Tibial artery (tissue), 4 donors: ENCODE measurements around the gene ZFHX2.

Experiments
- DNase-seq, 2 donors: peaks; one replicate each; pipeline ENCODE4 v3.0.0-alpha.2; 2019
- H3K27ac ChIP-seq, 2 donors: fragments of 200-600 bp; sonication (generic) in 1 of 2; 1 replicate in 1 of 2; 2 replicates in 1 of 2; pipeline ENCODE4 v1.5.1; 2018 to 2019; ENCODE audit warnings: mild to moderate bottlenecking in 1 of 2
- H3K27me3 ChIP-seq, 2 donors: fragments of 200-600 bp; sonication (generic) in 1 of 2; one replicate each; pipeline versions ENCODE4 v1.5.1 to v1.6.0; 2016 to 2019
- H3K36me3 ChIP-seq, 3 donors: fragments of 200-600 bp; sonication (generic) in 2 of 3; one replicate each; pipeline ENCODE4 v1.5.1; 2016 to 2019; ENCODE audit warnings: mild to moderate bottlenecking in 2 of 3
- H3K4me1 ChIP-seq, 4 donors: fragments of 200-600 bp; sonication (generic) in 2 of 4; 1 replicate in 3 of 4; 2 replicates in 1 of 4; pipeline ENCODE4 v1.5.1; 2016 to 2019
- H3K4me3 ChIP-seq, 2 donors: fragments of 200-600 bp; sonication (generic) in 1 of 2; 1 replicate in 1 of 2; 2 replicates in 1 of 2; pipeline ENCODE4 v1.5.1; 2018 to 2019; ENCODE audit warnings: mild to moderate bottlenecking in 2 of 2
- H3K9me3 ChIP-seq, 3 donors: fragments of 200-600 bp; sonication (generic) in 1 of 3; one replicate each; pipeline ENCODE4 v1.5.1; 2016 to 2019
- intact Hi-C: fragments of 100-400 bp; cut with DNase I; formaldehyde crosslinking; loops from one replicate; pipeline ENCODE4 v1.15.0; 2023; ENCODE audit warnings: low total_unique reads
- TF ChIP-seq, protein P1 (sequence below), 2 experiments: fragments of 200-600 bp in 1 of 2; fragments of 450-650 bp in 1 of 2; IDR thresholded peaks; one replicate each; pipeline ENCODE4 v1.5.1; 2017 to 2019; ENCODE audit warnings: antibody characterized with exemption in 2 of 2, mild to moderate bottlenecking in 1 of 2, moderate library complexity in 1 of 2

ZFHX2 gene

DNA sequence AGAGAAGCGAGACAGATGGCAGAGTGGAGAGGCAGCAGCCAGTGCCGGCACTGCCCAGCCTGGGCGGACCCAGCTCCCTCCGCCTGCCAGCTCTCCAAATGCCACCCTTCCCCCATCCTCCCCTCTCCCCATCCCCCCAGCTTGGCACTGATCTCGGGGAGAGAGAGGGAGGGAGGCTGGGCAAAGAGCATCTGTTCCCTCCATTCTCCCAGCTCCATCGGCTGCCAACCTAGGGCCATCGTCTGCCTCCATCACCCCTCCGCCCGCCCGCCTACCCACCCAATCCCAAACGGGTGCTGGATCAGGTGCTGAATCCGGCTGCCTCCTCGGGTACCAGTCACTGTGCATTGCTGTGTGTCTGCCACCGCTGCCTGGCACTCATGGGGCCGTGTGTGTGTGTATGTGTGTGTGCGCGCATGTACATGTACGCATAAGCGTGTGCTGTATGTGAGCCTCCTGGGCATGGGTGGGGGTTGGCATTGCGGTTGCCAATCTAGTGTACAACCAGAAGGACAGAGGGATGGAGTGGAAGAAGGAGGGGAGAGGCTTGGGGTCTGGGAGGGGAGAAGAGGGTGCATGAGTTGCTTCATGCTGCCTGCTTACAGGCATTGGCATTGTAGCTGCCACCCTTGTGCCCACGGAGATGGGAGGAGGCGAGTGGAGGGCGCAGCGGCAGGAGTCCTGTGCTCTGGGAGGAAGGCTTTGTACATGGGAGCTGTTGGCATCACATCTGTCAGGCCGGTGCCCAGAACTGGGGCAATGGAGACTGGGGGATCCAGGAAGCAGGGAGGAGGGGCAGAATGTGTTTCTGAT is 38.4 kb downstream of the ZFHX2 start:
- Histone ChIP-seq H3K9me3 (no peaks in the 10 kb centered on the region), H3K4me1 (no peaks in the 10 kb centered on the region), H3K27ac (no peak overlapping the region), H3K36me3 (no peaks in the 10 kb centered on the region), H3K27me3 (no peaks in the 10 kb centered on the region), H3K4me3 (no peak overlapping the region)
- TF ChIP-seq, protein P1, sequence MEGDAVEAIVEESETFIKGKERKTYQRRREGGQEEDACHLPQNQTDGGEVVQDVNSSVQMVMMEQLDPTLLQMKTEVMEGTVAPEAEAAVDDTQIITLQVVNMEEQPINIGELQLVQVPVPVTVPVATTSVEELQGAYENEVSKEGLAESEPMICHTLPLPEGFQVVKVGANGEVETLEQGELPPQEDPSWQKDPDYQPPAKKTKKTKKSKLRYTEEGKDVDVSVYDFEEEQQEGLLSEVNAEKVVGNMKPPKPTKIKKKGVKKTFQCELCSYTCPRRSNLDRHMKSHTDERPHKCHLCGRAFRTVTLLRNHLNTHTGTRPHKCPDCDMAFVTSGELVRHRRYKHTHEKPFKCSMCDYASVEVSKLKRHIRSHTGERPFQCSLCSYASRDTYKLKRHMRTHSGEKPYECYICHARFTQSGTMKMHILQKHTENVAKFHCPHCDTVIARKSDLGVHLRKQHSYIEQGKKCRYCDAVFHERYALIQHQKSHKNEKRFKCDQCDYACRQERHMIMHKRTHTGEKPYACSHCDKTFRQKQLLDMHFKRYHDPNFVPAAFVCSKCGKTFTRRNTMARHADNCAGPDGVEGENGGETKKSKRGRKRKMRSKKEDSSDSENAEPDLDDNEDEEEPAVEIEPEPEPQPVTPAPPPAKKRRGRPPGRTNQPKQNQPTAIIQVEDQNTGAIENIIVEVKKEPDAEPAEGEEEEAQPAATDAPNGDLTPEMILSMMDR (IDR thresholded peaks at IDR 0.05) = no peak
- intact Hi-C loops = no loop called here
- no peak for DNase-seq

DNA sequence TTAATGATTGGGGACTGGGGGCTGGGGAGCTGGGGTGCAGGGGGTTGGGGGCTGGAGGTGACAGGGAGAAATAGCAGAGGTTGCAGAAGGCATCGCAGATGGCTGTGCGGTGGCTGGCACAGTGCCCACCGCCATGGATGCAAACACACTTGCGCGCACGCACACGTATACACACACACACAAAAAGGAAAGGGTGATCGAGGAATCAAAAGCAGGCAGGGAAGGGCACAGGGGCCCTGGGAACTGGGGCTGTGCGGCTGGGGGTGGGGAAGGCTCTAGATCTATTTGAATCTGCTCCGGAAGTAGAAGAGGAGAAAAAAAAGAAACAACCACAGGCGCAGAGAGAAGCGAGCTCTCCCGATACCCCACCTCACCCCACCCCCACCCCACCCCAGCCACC is 39.4 kb downstream of the ZFHX2 start:
- no peaks in the 10 kb centered on the region for H3K4me1 ChIP-seq

DNA sequence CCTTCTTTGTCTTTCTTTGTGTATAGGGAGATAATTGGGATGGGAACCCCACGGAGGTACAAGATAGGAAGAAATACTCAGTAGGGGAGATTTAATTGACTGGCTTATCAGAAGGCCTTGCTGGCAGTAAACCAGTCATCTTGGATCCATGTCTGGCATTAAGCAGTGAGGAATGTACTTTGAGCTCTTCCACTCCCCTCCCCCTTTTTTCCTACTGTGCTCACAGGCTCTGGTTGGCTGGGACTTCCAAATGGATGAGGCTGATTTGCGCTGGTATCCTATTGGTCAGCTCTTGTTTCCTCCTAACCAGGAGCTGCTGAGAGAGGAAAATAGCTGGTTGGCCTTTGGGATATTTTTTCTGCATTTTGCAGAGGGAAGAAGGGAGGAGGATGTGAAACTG is 57.3 kb downstream of the ZFHX2 start:
- H3K27ac ChIP-seq = no peak overlapping the region
- H3K27me3 ChIP-seq = no peaks in the 10 kb centered on the region
- H3K4me1 ChIP-seq = no peaks in the 10 kb centered on the region
- H3K36me3 ChIP-seq = peaks cover 0 to 11% (median 0%) of the 10 kb centered on the region in 3 donors
- no peak for DNase-seq
- intact Hi-C loops = no loop called here
- H3K9me3 ChIP-seq = no peaks in the 10 kb centered on the region
- no peak overlapping the region for H3K4me3 ChIP-seq
- TF ChIP-seq, protein P1 (IDR thresholded peaks at IDR 0.05) = no peak

More for the DNA sequence above, 39.4 kb downstream of the ZFHX2 start:
- DNase-seq = no peak
- H3K36me3 ChIP-seq = no peaks in the 10 kb centered on the region
- H3K27ac ChIP-seq = no peak overlapping the region
- TF ChIP-seq, protein P1 (IDR thresholded peaks at IDR 0.05) = no peak
- no peak overlapping the region for H3K4me3 ChIP-seq
- no peaks in the 10 kb centered on the region for H3K9me3 ChIP-seq
- no peaks in the 10 kb centered on the region for H3K27me3 ChIP-seq
- intact Hi-C loops = no loop called here

DNA sequence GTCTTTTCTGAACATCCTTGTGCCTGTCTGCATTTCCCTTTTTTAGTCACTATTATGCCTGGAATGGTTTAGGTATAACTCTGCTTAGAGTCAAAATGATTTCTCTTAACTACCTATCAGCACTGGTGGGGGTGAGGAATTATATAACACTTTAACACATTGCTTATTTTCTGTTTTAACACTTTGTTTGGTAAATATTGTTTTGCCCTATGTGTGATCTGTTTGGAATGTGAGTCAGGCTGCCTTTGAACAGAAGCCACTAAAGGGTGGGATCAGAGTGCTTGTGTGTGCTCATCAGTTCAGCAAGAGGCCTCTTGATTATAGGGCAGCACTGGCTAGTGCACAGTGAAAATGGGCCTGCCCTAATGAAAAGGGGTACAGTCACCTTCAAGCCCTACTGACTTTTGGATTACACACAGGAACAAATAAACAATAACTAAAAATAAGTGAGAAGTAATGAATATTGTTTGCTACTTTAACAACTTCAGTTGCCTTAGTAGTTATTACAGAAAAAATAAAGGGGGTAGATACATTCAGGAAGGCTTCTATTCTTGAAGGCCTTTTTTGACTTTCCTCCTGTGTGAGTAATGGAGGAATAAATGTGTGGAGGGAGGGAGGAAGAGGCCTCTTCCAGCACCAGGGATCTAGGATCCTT is 58.8 kb downstream of the ZFHX2 start:
- H3K4me1 ChIP-seq = no peaks in the 10 kb centered on the region
- TF ChIP-seq, protein P1 (IDR thresholded peaks at IDR 0.05) = no peak
- no peak for DNase-seq
- H3K9me3 ChIP-seq = no peaks in the 10 kb centered on the region
- intact Hi-C loops = no loop called here
- no peak overlapping the region for H3K4me3 ChIP-seq
- peaks cover 0 to 25% (median 0%) of the 10 kb centered on the region in 3 donors for H3K36me3 ChIP-seq
- no peaks in the 10 kb centered on the region for H3K27me3 ChIP-seq
- no peak overlapping the region for H3K27ac ChIP-seq

DNA sequence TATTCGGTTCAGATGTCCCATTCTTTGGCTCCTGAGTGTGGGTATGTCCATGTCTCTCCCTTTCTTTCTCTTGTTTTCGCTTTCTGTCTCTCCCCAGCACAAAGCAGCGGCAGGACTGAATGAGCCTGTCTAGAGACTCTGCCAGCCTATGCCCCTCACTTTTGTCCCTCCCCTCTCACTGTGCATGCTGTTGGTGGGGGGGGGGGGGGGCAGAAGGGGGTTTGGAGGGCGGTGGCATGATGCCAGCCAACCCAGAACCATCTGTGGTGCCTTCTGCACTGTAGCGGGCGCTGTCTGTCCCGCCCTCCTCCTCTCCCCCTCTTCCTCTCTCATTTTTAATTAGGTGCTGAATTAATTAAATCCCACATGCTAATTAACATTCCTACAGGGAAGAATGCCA is 64.3 kb downstream of the ZFHX2 start:
- no peaks in the 10 kb centered on the region for H3K4me1 ChIP-seq
- intact Hi-C loops = no loop called here
- H3K36me3 ChIP-seq = peaks cover 0 to 74% (median 0%) of the 10 kb centered on the region in 3 donors
- H3K4me3 ChIP-seq = no peak overlapping the region
- no peak for DNase-seq
- H3K9me3 ChIP-seq = no peaks in the 10 kb centered on the region
- H3K27me3 ChIP-seq = no peaks in the 10 kb centered on the region
- no peak overlapping the region for H3K27ac ChIP-seq
- TF ChIP-seq, protein P1 (IDR thresholded peaks at IDR 0.05) = no peak
